Measurements from ENCODE around the gene SUSD6.
"Not testable (repeated sequence)": the region's sequence is repeated elsewhere in the genome, so short reads cannot be mapped to it uniquely, and the experiment has no call there.

SUSD6 gene

DNA sequence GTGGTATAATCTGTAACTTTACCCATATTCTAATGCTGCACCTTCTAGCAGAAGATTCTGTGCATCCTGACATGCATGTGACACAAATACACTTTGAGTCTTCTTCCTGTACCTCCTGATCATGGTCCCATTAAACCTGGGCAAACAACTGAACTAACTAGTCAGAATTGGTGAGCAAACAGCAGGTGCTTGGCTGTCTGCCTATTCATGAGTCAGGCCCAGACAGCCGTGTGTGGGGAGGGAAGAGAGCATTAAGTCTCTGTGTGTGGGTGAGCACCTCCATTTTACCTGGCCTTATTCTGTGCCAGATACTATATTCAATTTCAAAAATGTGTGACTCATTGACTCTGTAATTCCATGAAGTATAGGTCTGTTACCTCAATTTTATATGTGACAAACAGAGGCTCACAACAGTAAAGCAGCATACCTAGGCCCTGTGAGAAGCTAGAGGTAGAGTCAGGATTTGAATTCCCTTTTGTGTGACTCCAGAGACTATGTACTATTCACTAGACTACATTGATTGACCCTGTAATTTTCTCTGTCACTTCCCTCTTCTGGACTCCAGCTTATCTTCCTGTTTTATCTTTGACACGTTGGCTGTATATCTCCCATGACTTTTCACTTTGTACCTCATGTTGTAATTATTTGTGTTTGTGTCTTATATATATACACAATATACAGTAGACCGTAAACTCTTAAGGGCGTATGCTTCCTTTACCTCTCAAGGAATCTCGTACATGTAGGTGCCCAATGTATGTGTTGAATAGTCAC is 32.2 kb downstream of the SUSD6 start:
- H3K4me3 ChIP-seq (ENCODE audit: control insufficient read depth, low read depth, low read length) = no peak overlapping the region
- no peak for DNase-seq (ENCODE audit: low read depth)
- TF ChIP-seq, protein P1, sequence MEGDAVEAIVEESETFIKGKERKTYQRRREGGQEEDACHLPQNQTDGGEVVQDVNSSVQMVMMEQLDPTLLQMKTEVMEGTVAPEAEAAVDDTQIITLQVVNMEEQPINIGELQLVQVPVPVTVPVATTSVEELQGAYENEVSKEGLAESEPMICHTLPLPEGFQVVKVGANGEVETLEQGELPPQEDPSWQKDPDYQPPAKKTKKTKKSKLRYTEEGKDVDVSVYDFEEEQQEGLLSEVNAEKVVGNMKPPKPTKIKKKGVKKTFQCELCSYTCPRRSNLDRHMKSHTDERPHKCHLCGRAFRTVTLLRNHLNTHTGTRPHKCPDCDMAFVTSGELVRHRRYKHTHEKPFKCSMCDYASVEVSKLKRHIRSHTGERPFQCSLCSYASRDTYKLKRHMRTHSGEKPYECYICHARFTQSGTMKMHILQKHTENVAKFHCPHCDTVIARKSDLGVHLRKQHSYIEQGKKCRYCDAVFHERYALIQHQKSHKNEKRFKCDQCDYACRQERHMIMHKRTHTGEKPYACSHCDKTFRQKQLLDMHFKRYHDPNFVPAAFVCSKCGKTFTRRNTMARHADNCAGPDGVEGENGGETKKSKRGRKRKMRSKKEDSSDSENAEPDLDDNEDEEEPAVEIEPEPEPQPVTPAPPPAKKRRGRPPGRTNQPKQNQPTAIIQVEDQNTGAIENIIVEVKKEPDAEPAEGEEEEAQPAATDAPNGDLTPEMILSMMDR (IDR thresholded peaks at IDR 0.05; ENCODE audit: control insufficient read depth, insufficient read depth, low read depth, low read length, missing control alignments) = no peak

- TF ChIP-seq, protein P1 (IDR thresholded peaks at IDR 0.05; ENCODE audit: control insufficient read depth, insufficient read depth, low read depth, low read length, missing control alignments) = no peak
- DNase-seq (ENCODE audit: low read depth) = no peak
- no peak overlapping the region for H3K4me3 ChIP-seq (ENCODE audit: control insufficient read depth, low read depth, low read length)
Measured at GRCh38 chr14:69644814-69645213, 33.4 kb downstream of the SUSD6 start.

DNA sequence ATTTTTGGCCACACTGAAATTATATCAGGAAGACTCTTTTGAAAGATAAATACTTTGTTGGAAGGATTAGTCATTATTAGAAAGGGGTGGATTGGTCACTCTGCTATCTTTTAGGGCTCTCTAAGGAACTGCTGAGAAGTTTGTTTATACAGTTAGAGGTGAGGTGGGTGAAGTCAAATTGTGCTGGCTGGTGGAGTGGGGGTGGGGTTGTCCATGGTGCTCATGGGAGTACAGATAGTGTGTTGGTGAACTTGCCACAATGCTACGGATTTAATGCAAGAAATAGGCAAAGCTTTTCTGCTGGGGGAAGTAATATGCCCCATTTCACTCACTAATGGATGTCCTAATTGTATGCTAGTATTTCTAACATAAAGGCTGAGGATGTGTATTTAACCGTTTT is 35.8 kb downstream of the SUSD6 start:
- H3K4me3 ChIP-seq (ENCODE audit: control insufficient read depth, low read depth, low read length) = no peak overlapping the region
- DNase-seq (ENCODE audit: low read depth) = no peak
- TF ChIP-seq, protein P1 (IDR thresholded peaks at IDR 0.05; ENCODE audit: control insufficient read depth, insufficient read depth, low read depth, low read length, missing control alignments) = no peak

GRCh38 chr14:69647642-69648041 is 36.2 kb downstream of the SUSD6 start:
- H3K4me3 ChIP-seq (ENCODE audit: control insufficient read depth, low read depth, low read length); DNase-seq (ENCODE audit: low read depth): not testable (repeated sequence)

DNA sequence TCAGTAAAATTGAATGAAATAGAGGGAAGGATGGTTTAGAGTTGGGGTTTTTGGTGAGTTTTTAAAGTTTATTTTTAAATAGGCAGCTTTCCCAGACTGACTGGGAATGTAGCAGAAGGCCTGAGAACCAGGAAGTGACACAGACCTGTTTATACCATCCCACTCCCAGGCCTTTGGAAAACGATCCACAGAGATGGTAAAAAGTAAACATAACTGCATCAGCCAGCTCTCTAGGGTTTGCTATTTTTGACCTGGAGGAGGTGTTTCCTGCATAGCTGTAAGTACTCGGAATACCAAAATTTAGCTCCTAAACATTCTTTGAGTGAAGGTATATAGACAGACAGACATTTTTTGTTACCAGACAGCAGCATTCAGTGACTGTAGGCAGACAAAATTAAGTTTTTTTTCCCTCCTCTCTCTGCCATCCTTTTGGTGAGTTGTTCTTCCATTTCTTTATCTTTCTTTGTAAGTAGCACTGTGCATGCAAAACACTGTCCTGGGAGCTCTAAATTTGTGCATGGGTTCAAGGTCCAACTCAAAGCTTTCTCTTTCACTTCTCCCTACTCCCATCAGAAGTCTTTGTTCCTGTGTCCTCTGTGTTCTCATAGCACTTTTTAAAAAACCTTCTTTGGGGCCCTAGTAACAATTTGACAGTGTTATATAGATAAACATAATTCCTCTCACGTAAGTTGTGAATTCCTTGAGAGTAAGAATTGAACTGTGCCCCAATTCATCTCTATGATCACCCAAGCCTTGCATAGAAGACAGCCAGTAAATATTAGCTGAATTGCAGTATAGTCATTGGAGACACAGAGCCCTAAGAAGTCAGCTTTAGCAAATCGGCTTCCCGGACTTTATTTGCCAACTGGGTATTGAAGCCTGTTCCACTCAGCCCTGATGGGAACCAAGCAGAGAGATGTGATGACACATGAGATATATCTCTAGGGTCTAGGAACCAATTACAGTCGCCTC is 37.4 kb downstream of the SUSD6 start:
- no peak overlapping the region for H3K4me3 ChIP-seq (ENCODE audit: control insufficient read depth, low read depth, low read length)
- no peak for DNase-seq (ENCODE audit: low read depth)

GRCh38 chr14:69650948-69651369 is 39.6 kb downstream of the SUSD6 start:
- H3K4me3 ChIP-seq (ENCODE audit: control insufficient read depth, low read depth, low read length) = no peak overlapping the region
- no peak for DNase-seq (ENCODE audit: low read depth)
- TF ChIP-seq, protein P1 (IDR thresholded peaks at IDR 0.05; ENCODE audit: control insufficient read depth, insufficient read depth, low read depth, low read length, missing control alignments) = no peak

More for the DNA sequence above, 37.4 kb downstream of the SUSD6 start:
- TF ChIP-seq, protein P1 (IDR thresholded peaks at IDR 0.05; ENCODE audit: control insufficient read depth, insufficient read depth, low read depth, low read length, missing control alignments) = no peak

DNA sequence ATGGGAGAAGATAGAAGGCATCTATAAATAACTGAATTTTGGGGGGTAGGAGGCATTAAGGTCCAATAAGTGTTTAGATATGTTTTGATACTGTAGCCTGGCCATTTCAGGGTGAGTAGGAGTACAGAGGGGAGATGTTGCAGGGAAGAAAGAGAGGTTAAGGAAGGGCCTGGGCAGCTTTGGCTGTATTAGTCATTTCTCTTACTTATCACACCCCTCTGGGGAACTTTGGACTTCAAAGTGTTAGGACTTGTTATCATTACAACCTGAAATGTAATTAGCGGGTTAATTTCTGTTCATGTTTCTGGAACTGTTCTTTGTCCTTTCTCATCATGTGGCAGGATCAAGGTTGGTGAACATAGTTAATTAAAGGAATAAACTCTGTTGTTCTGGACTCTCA is 40.3 kb downstream of the SUSD6 start:
- H3K4me3 ChIP-seq (ENCODE audit: control insufficient read depth, low read depth, low read length) = no peak overlapping the region
- TF ChIP-seq, protein P1 (IDR thresholded peaks at IDR 0.05; ENCODE audit: control insufficient read depth, insufficient read depth, low read depth, low read length, missing control alignments) = no peak
- no peak for DNase-seq (ENCODE audit: low read depth)
